GM12872 (cell line): ENCODE data around the gene MPND.
A peak's percentile ranks its signal among the peaks of the same experiment; 100 is the strongest.

Experiments used
- TF ChIP-seq, protein P1 (sequence below): IDR thresholded peaks from 3 replicates; pipeline ENCODE4 v1.5.1; 2011; ENCODE audit warnings: low read depth, mild to moderate bottlenecking, low read length, moderate library complexity; ENCODE audit not compliant: insufficient read depth

MPND gene

DNA sequence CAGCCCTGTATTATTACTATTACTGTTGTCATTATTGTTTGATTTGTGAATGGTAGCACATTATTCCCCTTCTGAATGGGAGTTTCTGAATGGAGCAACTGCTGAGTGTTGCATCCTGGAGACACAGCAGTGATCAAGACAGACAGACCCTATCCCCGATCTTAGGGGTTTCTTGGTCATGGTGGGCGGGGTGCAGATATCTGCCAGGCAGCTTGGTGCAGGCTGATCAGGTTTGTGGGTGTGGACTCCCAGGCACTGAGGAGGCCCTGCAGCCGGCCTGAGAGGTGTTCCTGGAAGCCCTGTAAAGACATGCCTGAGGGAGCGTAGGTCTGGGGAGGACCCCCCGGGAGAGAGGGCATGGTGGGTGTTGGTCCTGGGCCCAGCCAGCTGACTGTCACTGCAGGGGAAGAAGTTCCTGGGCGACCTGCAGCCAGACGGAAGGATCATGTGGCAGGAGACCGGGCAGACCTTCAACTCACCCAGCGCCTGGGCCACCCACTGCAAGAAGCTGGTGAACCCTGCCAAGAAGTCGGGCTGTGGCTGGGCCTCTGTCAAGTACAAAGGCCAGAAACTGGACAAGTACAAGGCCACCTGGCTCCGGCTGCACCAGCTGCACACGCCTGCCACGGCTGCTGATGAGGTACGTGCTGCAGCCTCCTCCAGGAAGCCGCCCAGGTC, 2.1 kb downstream of the MPND start:
- TF ChIP-seq, protein P1, sequence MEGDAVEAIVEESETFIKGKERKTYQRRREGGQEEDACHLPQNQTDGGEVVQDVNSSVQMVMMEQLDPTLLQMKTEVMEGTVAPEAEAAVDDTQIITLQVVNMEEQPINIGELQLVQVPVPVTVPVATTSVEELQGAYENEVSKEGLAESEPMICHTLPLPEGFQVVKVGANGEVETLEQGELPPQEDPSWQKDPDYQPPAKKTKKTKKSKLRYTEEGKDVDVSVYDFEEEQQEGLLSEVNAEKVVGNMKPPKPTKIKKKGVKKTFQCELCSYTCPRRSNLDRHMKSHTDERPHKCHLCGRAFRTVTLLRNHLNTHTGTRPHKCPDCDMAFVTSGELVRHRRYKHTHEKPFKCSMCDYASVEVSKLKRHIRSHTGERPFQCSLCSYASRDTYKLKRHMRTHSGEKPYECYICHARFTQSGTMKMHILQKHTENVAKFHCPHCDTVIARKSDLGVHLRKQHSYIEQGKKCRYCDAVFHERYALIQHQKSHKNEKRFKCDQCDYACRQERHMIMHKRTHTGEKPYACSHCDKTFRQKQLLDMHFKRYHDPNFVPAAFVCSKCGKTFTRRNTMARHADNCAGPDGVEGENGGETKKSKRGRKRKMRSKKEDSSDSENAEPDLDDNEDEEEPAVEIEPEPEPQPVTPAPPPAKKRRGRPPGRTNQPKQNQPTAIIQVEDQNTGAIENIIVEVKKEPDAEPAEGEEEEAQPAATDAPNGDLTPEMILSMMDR: no peak

DNA sequence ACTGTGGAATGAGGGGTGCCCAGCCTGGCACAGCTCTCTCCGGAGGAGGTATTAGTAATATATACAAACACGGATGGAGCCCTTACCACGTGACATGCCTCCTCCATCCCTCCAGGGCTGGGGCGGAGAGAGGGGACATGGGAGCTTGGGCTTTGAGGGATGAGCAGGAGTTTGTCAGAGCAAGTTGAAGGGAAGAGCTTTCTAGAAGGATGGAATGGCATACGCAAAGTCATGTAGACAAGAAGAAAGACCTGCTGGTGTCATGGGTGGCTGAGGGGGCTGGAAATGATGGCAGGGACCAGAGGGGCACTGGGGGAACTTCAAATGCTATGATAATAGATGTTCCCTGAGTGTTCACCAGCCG, 2.6 kb downstream of the MPND start:
- TF ChIP-seq, protein P1: no peak

DNA sequence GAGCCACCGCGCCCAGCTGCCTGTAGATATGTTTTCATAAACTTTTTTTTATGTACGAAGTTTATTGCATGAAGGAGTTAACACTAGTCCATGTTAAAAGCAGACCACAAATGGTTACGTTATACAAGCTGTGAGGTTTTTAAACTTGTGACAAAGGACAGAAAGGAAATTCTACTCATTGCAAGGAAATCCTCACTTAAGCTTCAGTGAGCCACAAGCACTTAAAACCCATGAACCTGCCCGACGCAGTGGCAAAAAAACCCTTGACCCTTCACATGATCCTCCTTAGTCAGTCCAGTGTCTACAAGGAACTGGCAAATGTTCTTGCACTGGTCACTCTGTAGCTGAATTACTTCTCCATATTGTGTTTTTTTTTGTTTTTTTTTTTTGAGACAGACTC, 4.2 kb downstream of the MPND start:
- TF ChIP-seq, protein P1: no peak

DNA sequence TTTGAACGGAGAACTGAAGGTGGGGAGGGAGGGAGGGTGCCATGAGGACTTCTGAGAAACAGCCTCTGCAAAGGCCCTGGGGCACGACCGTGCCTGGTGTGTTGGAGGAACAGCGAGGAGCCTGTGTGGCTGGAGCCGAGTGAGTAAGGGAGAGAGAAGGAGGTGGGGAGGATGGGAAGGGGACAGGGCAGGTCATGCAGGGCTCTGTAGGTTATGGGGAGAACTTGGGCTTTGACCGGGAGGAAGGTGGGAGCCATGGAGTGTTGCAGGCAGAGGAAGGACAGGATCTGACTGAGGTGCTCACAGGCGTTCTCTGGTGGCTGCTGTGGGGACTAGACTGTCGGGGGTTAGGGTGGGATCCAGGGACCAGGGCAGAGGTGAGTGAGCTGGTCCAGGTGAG, 6.7 kb downstream of the MPND start:
- TF ChIP-seq, protein P1: no peak

DNA sequence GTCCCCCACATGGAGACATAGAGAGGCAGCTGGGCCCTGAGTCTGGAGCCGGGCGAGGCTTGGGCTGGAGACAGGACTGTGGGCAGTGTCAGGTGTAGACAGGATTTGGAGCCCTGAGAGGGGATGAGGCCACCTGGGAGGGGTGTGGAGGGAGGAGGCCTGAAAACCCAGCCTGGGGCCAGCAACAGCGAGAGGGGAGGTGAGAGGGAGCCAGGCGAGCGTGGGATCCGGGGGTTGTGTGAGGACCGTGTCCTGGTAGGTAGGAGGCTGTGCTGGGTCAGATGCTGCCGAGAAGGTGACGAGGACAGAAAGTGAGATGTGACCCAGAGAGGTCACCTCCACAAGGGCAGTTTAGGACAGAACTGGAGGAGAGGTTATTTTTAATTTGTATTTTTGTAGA, 7.4 kb downstream of the MPND start:
- TF ChIP-seq, protein P1: no peak

DNA sequence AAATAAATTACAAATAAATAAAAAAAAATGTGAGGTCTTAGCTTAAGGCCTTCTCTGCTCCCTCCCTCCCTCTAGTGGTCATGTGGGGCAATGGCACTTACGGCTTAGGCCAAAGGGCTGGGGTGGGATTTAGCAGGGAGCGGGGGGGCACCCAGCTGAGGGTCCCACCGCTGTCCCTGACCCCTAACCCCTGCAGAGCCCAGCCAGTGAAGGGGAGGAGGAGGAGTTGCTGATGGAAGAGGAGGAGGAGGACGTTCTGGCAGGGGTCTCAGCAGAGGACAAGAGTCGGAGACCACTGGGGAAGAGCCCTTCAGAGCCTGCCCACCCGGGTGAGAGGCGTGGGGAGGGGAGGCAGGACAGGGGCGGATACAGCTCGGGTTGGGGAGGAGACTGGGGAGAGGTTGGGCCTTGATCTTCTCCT, 9.3 kb downstream of the MPND start:
- TF ChIP-seq, protein P1: peak; percentile 88

DNA sequence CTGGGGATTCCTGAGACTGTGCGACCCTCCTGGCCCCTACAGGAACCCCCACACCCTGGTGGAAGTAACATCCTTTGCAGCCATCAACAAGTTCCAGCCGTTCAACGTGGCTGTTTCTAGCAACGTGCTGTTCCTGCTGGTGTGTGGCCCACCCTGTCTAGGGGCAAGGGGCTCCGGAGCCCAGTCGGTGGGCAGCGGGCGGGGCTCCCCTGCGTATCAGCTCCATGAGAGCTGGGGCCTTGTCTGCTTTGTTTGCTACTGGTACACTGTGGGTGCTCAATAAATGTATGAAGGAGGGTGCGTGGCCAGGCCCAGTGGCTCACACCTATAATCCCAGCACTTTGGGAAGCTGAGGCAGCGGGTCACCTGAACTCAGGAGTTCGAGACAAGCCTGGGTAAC, 10.9 kb downstream of the MPND start:
- TF ChIP-seq, protein P1: no peak
